Measurements from ENCODE around the gene EPS8.

Gene EPS8

GRCh38 chr12:15688202-15688736 lies 100.9 kb downstream of the EPS8 start:
- DNase-seq: no peak

- DNase-seq: no peak
Measured at GRCh38 chr12:15687583-15687982, 101.6 kb downstream of the EPS8 start.

GRCh38 chr12:15684896-15685658 lies 104.1 kb downstream of the EPS8 start:
- no peak for DNase-seq

- DNase-seq: no peak
Measured at GRCh38 chr12:15682826-15683225, 106.4 kb downstream of the EPS8 start.

- no peak for DNase-seq
Measured at GRCh38 chr12:15679151-15679550, 110.0 kb downstream of the EPS8 start.

GRCh38 chr12:15677726-15678201 lies 111.4 kb downstream of the EPS8 start:
- DNase-seq: no peak

- DNase-seq: no peak
Measured at GRCh38 chr12:15677228-15677627, 112.0 kb downstream of the EPS8 start.

- no peak for DNase-seq
Measured at GRCh38 chr12:15672671-15673270, 116.4 kb downstream of the EPS8 start.

- DNase-seq: no peak
Measured at GRCh38 chr12:15670756-15671155, 118.4 kb downstream of the EPS8 start.

- no peak for DNase-seq
Measured at GRCh38 chr12:15669256-15669948, 119.8 kb downstream of the EPS8 start.

- no peak for DNase-seq
Measured at GRCh38 chr12:15664491-15664890, 124.7 kb downstream of the EPS8 start.

GRCh38 chr12:15662983-15663659 lies 126.1 kb downstream of the EPS8 start:
- DNase-seq: no peak

- no peak for DNase-seq
Measured at GRCh38 chr12:15662303-15662980, 126.7 kb downstream of the EPS8 start.

GRCh38 chr12:15651371-15651770 lies 137.8 kb downstream of the EPS8 start:
- no peak for DNase-seq

- no peak for DNase-seq
Measured at GRCh38 chr12:15650399-15651128, 138.6 kb downstream of the EPS8 start.

- DNase-seq: no peak
Measured at GRCh38 chr12:15649347-15649746, 139.8 kb downstream of the EPS8 start.

- DNase-seq: no peak
Measured at GRCh38 chr12:15648558-15648957, 140.6 kb downstream of the EPS8 start.

GRCh38 chr12:15646581-15646980 lies 142.6 kb downstream of the EPS8 start:
- no peak for DNase-seq

GRCh38 chr12:15644700-15645099 lies 144.5 kb downstream of the EPS8 start:
- no peak for DNase-seq

GRCh38 chr12:15638231-15638630 lies 151.0 kb downstream of the EPS8 start:
- no peak for DNase-seq

- no peak for DNase-seq
Measured at GRCh38 chr12:15636060-15636890, 152.9 kb downstream of the EPS8 start.
